Psoas muscle (tissue), 8 donors: ENCODE results near the gene MYO5B. TPM values are rescaled to one million over a fixed set of nuclear protein-coding genes. Genes with fewer than 3 reads are reported as not detected.

Experiments used
- ATAC-seq, 4 donors: fragments of 200-7000 bp; cut with Tn5 transposase; one replicate each; pipeline ENCODE4 v1.9.1; 2020; ENCODE audit warnings: moderate library complexity in 3 of 4, mild to moderate bottlenecking in 2 of 4
- DNase-seq, 2 donors: peaks; one replicate each; pipeline ENCODE4 v3.0.0-alpha.2; 2020
- H3K27ac ChIP-seq: fragments of 200-600 bp; one replicate; pipeline ENCODE4 v1.8.0; 2022
- H3K27me3 ChIP-seq, 3 donors: fragments of 200-600 bp in 1 of 3; one replicate each; pipeline versions ENCODE4 v1.6.1 to v1.8.0; 2013 to 2022; ENCODE audit warnings: low read length in 2 of 3, mild to moderate bottlenecking in 2 of 3, moderate library complexity in 1 of 3; ENCODE audit not compliant: insufficient read depth in 3 of 3
- H3K36me3 ChIP-seq, 2 donors: fragments of 200-600 bp in 1 of 2; one replicate each; pipeline versions ENCODE4 v1.6.1 to v1.8.0; 2013 to 2022; ENCODE audit warnings: low read depth in 1 of 2, mild to moderate bottlenecking in 1 of 2, moderate library complexity in 1 of 2; ENCODE audit not compliant: insufficient read depth in 1 of 2
- H3K4me1 ChIP-seq: fragments of 200-600 bp; one replicate; pipeline ENCODE4 v1.8.0; 2022
- H3K4me3 ChIP-seq: fragments of 200-600 bp; one replicate; pipeline ENCODE4 v1.8.0; 2022; ENCODE audit warnings: mild to moderate bottlenecking
- H3K9me3 ChIP-seq: fragments of 200-600 bp; one replicate; pipeline ENCODE4 v1.8.0; 2022
- WGBS, 3 donors: extraction: QIAGEN DNeasy Blood & Tissue Kit; methylation state at CpG; one replicate each; pipeline versions ENCODE4 v1.1.6 to v1.1.7; 2013; 5-methylcytosine and 5-hydroxymethylcytosine counted together
- intact Hi-C, 2 donors: fragments of 100-400 bp; cut with DNase I; formaldehyde crosslinking; loops; one replicate each; pipeline versions ENCODE4 v1.11.0 to v1.14.2; 2022
- polyA plus RNA-seq, 3 donors: library from polyadenylated mRNA; stranded (reverse); fragments of 200-250 nt; gene quantifications; one replicate each; pipeline ENCODE4 v1.2.3, GENCODE V29; 2013
- total RNA-seq, 4 donors: library from RNA; stranded (reverse); fragmentation: NEBNext Ultra II Directional in 2 of 4; extraction: Animal tissue kit (Norgen Biotek cat#: 25700) in 2 of 4; gene quantifications; one replicate each; pipeline versions ENCODE4 v1.2.1 to v1.2.4, GENCODE V29; 2021 to 2023
- TF ChIP-seq, protein P1 (sequence below): fragments of 200-600 bp; IDR thresholded peaks from one replicate; pipeline ENCODE4 v1.8.0; 2022; ENCODE audit warnings: antibody characterized with exemption
- donor health status: healthy with polysubstance abuse.
- donor health status: DM: no; HTN: no; CAD: no; lungs with moderate emphysema.
- donor health status: Bipolar disorder and iron deficiency.
- donor health status: healthy.
- donor health status: DM: yes; HTN: yes; CAD: no.
- donor health status: DM: no; HTN: no; CAD: no.
- donor health status: DM: no; HTN: no; CAD: no.
- donor health status: DM: yes; HTN: yes; CAD: no.

MYO5B gene
- total and polyA plus RNA-seq, 7 donors = 0.10 to 1.2 (median 0.44) TPM

DNA sequence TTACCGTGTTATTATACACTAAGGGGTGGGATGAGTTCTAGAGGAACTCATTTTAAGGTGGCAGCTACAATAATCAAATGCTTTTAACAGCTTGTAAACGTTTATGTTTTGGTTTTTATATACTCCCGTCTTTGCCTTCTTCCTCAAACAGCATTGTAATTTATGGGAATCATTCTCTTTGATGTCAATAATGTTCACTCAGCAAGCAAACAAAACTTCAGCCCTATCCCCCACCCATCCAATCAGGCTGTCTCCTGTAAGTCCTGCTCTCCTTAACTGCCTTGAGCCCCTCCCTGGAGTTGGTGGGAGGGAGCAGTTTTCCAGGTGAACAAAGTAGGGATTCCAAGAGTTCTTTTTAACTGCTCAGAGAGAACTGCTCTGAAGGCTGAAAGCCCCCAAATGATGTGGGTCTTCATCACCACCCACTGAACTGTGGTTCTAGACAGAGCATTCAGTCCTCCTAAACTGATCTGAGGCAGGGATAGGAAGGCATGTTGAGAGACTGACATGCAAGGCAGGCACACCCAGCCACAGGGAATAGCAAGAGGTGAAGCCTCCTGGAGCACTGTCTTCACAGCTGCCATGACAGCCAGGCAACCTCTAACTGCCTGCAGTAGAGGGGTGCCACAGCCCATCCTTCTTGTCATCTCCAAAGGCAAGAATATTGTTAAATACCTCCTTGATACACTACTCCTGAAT, 17.5 kb downstream of the MYO5B start:
- no peak for DNase-seq
- TF ChIP-seq, protein P1, sequence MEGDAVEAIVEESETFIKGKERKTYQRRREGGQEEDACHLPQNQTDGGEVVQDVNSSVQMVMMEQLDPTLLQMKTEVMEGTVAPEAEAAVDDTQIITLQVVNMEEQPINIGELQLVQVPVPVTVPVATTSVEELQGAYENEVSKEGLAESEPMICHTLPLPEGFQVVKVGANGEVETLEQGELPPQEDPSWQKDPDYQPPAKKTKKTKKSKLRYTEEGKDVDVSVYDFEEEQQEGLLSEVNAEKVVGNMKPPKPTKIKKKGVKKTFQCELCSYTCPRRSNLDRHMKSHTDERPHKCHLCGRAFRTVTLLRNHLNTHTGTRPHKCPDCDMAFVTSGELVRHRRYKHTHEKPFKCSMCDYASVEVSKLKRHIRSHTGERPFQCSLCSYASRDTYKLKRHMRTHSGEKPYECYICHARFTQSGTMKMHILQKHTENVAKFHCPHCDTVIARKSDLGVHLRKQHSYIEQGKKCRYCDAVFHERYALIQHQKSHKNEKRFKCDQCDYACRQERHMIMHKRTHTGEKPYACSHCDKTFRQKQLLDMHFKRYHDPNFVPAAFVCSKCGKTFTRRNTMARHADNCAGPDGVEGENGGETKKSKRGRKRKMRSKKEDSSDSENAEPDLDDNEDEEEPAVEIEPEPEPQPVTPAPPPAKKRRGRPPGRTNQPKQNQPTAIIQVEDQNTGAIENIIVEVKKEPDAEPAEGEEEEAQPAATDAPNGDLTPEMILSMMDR = no peak
- no peaks in the 10 kb centered on the region for H3K36me3 ChIP-seq
- H3K4me3 ChIP-seq = no peak overlapping the region
- H3K27ac ChIP-seq = no peak overlapping the region
- intact Hi-C loops = loop anchor here in 1 of 2 donors (10.0 kb wide), 1 partner anchor 63 kb away; no protein-coding TSS in a partner anchor
- 19 to 33% (median 32%) methylated on average over 3 of the region's 3 CpGs for WGBS, 3 donors
- peaks cover 0 to 11% (median 0%) of the 10 kb centered on the region in 3 donors for H3K27me3 ChIP-seq
- no peaks in the 10 kb centered on the region for H3K4me1 ChIP-seq
- no peaks in the 10 kb centered on the region for H3K9me3 ChIP-seq
- no peak for ATAC-seq

DNA sequence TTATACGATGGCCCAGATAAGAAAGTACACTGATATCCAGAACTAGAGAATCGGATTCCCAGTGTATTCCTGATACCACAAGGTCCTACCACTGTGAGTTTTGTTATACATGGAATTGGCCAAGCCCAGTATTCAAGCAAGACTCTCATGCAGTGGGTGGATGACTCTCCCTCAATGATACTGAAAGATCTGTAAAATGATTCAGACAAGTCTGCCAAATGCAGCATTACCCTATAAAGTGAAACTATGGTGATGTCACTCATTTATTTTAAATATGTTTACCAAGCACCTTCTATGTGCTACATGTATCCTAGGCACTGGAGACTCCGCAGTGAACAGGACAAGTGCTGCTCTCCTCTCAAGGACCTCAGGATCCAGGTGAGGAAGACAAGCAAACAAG, 22.6 kb downstream of the MYO5B start:
- ATAC-seq (no peak), DNase-seq (no peak)
- Histone ChIP-seq H3K9me3 (no peaks in the 10 kb centered on the region), H3K4me1 (no peaks in the 10 kb centered on the region), H3K4me3 (no peak overlapping the region), H3K36me3 (no peaks in the 10 kb centered on the region), H3K27me3 (peaks cover 0 to 11% (median 0%) of the 10 kb centered on the region in 3 donors), H3K27ac (no peak overlapping the region)
- TF ChIP-seq, protein P1 = no peak
- WGBS, 3 donors = 90 to 94% (median 91%) methylated on average over 3 of the region's 3 CpGs
- intact Hi-C loops = loop anchor here in 1 of 2 donors (10.0 kb wide), 1 partner anchor 58 kb away; no protein-coding TSS in a partner anchor

DNA sequence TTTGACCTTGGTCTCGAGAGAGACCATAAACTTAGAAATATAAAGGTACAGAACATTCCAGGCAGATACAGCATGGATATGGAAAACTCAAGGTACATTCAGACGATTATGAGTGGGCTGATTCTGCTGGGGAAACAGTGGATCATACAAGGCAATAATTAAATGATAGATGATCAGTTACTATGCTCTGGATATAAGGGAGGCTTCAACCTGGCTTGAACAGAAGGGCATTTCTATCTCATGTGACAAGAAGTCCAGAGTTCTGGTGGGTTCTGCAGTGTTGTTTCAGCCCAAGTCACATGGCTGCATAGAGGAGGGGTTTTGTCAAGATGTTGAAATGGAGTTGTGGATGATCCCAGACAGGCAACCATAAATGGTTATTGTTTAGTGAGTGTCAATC, 23.5 kb downstream of the MYO5B start:
- TF ChIP-seq, protein P1 = no peak
- Histone ChIP-seq H3K27ac (no peak overlapping the region), H3K4me1 (no peaks in the 10 kb centered on the region), H3K36me3 (no peaks in the 10 kb centered on the region), H3K9me3 (no peaks in the 10 kb centered on the region), H3K4me3 (no peak overlapping the region), H3K27me3 (peaks cover 0 to 8% (median 0%) of the 10 kb centered on the region in 3 donors)
- WGBS, 3 donors = 60 to 70% methylated on average over 2 of the region's 2 CpGs; no CpG with 5 or more reads in 1 of the 3 donors
- ATAC-seq (no peak), DNase-seq (no peak)
- intact Hi-C loops = loop anchor here in 1 of 2 donors (10.0 kb wide), 1 partner anchor 57 kb away; no protein-coding TSS in a partner anchor

DNA sequence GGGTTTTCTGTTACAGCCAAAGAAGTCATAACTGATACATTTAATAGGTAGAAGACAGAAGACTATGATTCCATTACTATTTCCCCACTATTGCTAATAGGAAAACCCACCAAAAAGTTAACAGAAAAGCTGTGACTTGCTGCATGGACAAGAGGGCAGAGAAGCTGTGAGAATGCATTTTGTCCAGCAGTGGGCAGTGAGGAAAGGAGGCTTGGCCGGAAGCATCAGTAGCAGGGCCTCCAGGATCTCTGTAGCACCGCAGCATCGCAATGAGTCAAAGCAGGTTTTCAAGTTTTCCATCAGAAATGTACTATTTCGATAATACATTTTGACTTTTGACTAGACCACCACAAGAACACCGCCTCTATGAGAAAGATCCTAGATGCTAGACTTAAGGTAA, 24.9 kb downstream of the MYO5B start:
- intact Hi-C loops = loop anchor here in 1 of 2 donors (10.0 kb wide), 1 partner anchor 55 kb away; no protein-coding TSS in a partner anchor
- no peaks in the 10 kb centered on the region for H3K9me3 ChIP-seq
- DNase-seq (no peak), ATAC-seq (no peak)
- no peak overlapping the region for H3K4me3 ChIP-seq
- H3K4me1 ChIP-seq = no peaks in the 10 kb centered on the region
- no peaks in the 10 kb centered on the region for H3K36me3 ChIP-seq
- WGBS, 3 donors = 86 to 98% methylated on average over 5 of the region's 5 CpGs; no CpG with 5 or more reads in 1 of the 3 donors
- H3K27ac ChIP-seq = no peak overlapping the region
- TF ChIP-seq, protein P1 = no peak
- peaks cover 0 to 6% (median 3%) of the 10 kb centered on the region in 3 donors for H3K27me3 ChIP-seq
